HG03521 (cell line): ENCODE data around the gene SLC22A15.
"Not testable (repeated sequence)": the region's sequence is repeated elsewhere in the genome, so short reads cannot be mapped to it uniquely, and the experiment has no call there.

Source experiments
- ATAC-seq: cut with Tn5 transposase; IDR thresholded peaks from one replicate; pipeline ENCODE4 v1.9.1; 2021; ENCODE audit warnings: mild to moderate bottlenecking, moderate library complexity; ENCODE audit not compliant: unreplicated experiment

Gene SLC22A15

GRCh38 chr1:115980998-115981993 is 5.0 kb downstream of the SLC22A15 start:
- ATAC-seq: no peak

- ATAC-seq: no peak
Measured at GRCh38 chr1:115982400-115982799, 6.1 kb downstream of the SLC22A15 start.

- ATAC-seq: no peak
Measured at GRCh38 chr1:115983584-115983983, 7.3 kb downstream of the SLC22A15 start.

GRCh38 chr1:115987623-115988022 is 11.3 kb downstream of the SLC22A15 start:
- no peak for ATAC-seq

GRCh38 chr1:115988953-115989352 is 12.6 kb downstream of the SLC22A15 start:
- ATAC-seq: no peak

GRCh38 chr1:115989699-115990098 is 13.4 kb downstream of the SLC22A15 start:
- ATAC-seq: no peak

GRCh38 chr1:115991909-115992308 is 15.6 kb downstream of the SLC22A15 start:
- ATAC-seq: no peak

GRCh38 chr1:115997921-115998320 is 21.6 kb downstream of the SLC22A15 start:
- ATAC-seq: not testable (repeated sequence)

- no peak for ATAC-seq
Measured at GRCh38 chr1:116001739-116002487, 25.6 kb downstream of the SLC22A15 start.

GRCh38 chr1:116002781-116003420 is 26.6 kb downstream of the SLC22A15 start:
- no peak for ATAC-seq

GRCh38 chr1:116003823-116004222 is 27.5 kb downstream of the SLC22A15 start:
- no peak for ATAC-seq

GRCh38 chr1:116006486-116006964 is 30.2 kb downstream of the SLC22A15 start:
- peak; percentile 87 for ATAC-seq

GRCh38 chr1:116008656-116009390 is 32.5 kb downstream of the SLC22A15 start:
- ATAC-seq: no peak

GRCh38 chr1:116012716-116013115 is 36.4 kb downstream of the SLC22A15 start:
- no peak for ATAC-seq

GRCh38 chr1:116015679-116016078 is 39.4 kb downstream of the SLC22A15 start:
- no peak for ATAC-seq

- ATAC-seq: no peak
Measured at GRCh38 chr1:116018007-116018406, 41.7 kb downstream of the SLC22A15 start.

GRCh38 chr1:116019653-116020253 is 43.4 kb downstream of the SLC22A15 start:
- ATAC-seq: no peak

GRCh38 chr1:116020668-116021272 is 44.5 kb downstream of the SLC22A15 start:
- peak; percentile 80 for ATAC-seq

GRCh38 chr1:116024626-116025025 is 48.3 kb downstream of the SLC22A15 start:
- no peak for ATAC-seq

GRCh38 chr1:116026631-116027030 is 50.3 kb downstream of the SLC22A15 start:
- no peak for ATAC-seq
